DND-41 (cell line): Measurements from ENCODE around the gene ACSL3.

Experiments used
- EZH2 ChIP-seq: IDR thresholded peaks from 3 replicates; pipeline ENCODE4 v1.6.1; 2012; ENCODE audit warnings: borderline replicate concordance, low read depth, mild to moderate bottlenecking, moderate library complexity, low read length, inconsistent platforms; ENCODE audit not compliant: severe bottlenecking
- TF ChIP-seq, protein P1 (sequence below): IDR thresholded peaks from 2 replicates; pipeline ENCODE4 v1.5.1; 2012; ENCODE audit warnings: borderline replicate concordance, low read length, moderate library complexity, mild to moderate bottlenecking; ENCODE audit not compliant: poor library complexity, severe bottlenecking; ENCODE audit errors: extremely low read depth

DNA sequence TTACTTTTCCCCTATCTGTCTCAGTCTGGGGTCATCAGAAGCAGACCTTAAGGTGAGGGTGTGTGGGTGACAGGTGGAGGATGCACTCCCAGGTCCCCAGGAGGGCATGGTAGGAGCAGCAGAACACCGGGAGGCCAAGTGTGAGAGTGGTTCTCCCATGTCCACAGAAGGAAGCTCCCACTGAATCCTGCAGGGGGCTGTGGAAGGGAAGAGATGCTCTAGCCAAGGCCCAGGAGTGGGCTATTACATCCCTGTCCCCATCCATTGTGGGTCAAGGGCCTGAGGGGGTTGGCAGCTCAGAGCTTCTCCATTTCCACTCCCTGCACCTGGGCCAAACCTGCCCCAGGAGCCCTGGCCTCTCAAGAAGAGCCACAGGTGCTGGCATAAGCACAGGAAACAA, 104.7 kb downstream of the ACSL3 start:
- TF ChIP-seq, protein P1, sequence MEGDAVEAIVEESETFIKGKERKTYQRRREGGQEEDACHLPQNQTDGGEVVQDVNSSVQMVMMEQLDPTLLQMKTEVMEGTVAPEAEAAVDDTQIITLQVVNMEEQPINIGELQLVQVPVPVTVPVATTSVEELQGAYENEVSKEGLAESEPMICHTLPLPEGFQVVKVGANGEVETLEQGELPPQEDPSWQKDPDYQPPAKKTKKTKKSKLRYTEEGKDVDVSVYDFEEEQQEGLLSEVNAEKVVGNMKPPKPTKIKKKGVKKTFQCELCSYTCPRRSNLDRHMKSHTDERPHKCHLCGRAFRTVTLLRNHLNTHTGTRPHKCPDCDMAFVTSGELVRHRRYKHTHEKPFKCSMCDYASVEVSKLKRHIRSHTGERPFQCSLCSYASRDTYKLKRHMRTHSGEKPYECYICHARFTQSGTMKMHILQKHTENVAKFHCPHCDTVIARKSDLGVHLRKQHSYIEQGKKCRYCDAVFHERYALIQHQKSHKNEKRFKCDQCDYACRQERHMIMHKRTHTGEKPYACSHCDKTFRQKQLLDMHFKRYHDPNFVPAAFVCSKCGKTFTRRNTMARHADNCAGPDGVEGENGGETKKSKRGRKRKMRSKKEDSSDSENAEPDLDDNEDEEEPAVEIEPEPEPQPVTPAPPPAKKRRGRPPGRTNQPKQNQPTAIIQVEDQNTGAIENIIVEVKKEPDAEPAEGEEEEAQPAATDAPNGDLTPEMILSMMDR: no peak
- no peak for TF ChIP-seq EZH2
